ENCODE results near the gene HAP1.

- TF ChIP-seq CTCF (tag by site-specific recombination; IDR thresholded peaks at IDR 0.05) = no peak
- TF ChIP-seq ZNF560 (tag by site-specific recombination; IDR thresholded peaks at IDR 0.05; ENCODE audit: borderline replicate concordance) = no peak
Measured at GRCh38 chr17:41691031-41691777, 43.2 kb downstream of the HAP1 start.

All from HEK293 (cell line).